Germinal center (tissue), 1 donor: ENCODE measurements around the gene UBE2Q2.
"Not testable (repeated sequence)": the region's sequence is repeated elsewhere in the genome, so short reads cannot be mapped to it uniquely, and the experiment has no call there.

Experiments used
- DNase-seq: peaks from one replicate; pipeline ENCODE4 v3.0.0; 2012; ENCODE audit warnings: mixed read lengths, low spot score

UBE2Q2 gene

DNA sequence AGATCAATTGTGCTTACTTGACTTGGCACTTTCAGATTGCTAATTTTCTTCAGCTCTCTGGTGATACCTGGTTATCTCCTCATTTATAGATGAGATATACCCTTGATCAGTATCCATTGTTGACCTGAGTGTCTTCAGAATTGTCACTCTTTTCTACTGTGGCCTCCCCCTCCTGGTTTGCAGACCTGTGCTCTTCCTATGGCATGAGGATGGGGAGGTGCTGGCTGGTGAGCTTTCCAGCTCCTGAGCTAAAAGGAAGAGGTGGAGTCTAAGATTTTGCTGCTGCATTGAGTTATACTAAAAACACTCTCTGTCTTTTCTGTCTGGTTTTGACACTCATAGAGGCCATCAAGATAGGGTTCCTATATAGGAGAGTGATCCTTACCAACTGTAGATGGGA lies 23.7 kb downstream of the UBE2Q2 start:
- no peak for DNase-seq

DNA sequence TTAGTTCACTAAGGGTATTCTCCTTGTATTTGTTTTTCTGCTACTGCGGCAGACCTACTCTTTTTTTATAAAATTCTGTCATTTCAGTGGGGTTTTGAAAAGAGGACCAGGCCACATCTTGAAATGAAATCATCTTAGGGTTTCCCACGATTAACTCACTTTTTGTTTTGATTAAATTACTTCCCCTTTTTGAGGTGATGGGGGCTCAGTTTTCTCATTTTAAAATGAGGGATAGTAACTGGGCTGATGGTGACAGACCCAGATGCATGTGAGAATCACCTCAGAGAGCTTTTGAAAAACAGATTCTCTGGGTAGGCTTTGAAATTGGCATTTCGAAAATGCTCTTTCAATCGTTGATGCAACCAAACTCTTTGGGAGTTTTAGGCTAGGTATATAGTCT lies 24.2 kb downstream of the UBE2Q2 start:
- DNase-seq = no peak

GRCh38 chr15:75868019-75868418 lies 24.8 kb downstream of the UBE2Q2 start:
- no peak for DNase-seq

GRCh38 chr15:75869446-75869845 lies 26.2 kb downstream of the UBE2Q2 start:
- DNase-seq = no peak

DNA sequence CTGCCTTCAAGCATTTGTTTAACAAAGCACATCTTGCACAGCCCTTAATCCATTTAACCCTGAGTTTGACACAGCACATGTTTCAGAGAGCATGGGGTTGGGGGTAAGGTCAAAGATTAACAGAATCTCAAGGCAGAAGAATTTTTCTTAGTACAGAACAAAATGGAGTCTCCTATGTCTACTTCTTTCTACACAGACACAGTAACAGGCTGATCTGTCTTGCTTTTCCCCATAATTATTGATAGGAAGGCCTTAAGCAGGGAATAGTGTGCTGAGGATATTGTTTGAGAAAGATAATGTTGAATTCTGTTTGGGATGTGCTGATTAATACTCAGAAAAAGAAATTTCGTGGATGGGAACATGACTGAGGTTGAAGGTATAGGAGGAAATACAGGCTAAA lies 28.3 kb downstream of the UBE2Q2 start:
- DNase-seq = not testable (repeated sequence)

DNA sequence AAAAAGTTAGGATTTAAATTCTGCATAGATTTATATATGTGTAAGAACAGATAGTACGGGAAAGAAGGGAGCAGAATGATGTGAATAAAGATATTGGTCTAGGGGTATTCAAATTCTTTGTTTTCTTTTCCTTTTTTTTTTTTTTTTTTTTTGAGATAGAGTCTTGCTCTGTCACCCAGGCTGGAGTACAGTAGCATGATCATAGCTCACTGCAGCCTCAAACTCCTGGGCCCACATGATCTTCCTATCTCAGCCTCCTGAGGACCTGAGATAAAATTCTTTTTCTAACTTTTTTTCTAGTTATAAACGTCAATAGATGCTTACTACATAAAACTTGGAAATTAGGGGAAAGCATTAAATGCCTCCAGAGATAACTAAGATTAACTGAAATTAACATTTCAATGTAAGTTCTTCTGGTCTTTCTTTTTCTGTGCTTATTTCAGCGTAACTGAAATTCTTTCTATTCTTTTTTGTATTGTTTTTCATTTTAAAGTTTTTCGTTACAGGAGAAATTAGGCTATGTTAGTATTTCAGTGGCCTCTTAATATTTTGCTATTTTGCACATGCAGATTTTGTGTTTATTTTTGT lies 29.2 kb downstream of the UBE2Q2 start:
- no peak for DNase-seq

- DNase-seq = no peak
Observed at GRCh38 chr15:75884041-75884440, 40.8 kb downstream of the UBE2Q2 start.

DNA sequence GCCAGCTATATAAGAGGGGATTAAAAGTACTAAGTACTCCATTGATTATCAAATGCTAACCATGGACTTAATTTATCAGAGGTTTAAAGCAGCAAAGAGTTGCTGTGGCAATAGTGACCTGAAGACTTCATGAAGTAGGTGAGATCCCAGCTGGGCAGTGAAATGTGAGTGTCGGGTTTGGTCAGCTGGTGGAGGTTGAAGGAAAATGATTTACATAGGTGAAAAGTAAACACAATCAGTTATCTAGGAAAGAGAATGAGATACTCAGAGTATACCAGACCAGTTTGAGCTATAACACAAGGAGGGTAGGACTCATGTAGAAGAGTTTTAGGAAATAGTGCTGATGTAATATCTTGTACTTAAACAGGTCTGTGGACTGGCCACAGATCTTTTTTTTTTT lies 43.9 kb downstream of the UBE2Q2 start:
- no peak for DNase-seq

- no peak for DNase-seq
Observed at GRCh38 chr15:75891895-75892294, 48.6 kb downstream of the UBE2Q2 start.

DNA sequence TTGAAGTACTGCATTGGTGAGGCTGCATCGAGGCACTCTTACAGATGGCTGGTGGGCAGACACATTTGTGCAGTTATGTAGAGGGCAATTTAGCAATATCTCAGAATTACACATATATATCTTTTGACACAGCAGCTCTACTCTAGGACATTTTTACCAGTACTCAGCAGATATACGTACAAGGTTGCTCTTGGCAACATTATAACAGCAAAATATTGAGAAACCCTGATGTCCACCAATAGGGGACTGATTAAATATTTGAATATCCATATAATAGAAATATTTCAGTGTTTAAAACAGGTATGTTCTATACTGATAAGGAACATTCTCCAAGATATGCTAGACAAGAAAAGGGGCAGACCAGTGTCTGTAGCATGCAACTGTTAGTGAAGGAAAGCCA lies 52.5 kb downstream of the UBE2Q2 start:
- DNase-seq = no peak

DNA sequence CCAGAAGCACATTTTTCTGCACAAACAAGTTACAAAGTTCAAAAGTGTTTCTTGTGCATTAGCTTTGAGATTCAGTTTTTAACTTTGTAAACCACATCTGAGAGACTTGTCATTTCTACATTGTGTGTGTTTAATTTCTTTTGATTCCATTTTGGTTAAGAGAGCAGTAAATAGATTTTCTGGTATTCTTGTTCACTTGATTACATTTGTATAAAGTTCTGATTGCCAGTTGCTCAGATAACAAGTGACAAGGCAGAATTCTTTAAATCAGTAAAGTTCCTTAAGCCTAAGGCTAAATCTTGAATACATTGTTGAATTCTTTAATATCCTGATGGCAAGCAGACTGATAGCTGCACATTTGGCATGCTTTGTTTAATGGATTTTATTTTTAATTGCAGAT lies 57.3 kb downstream of the UBE2Q2 start:
- DNase-seq = no peak

- no peak for DNase-seq
Observed at GRCh38 chr15:75902129-75902557, 58.9 kb downstream of the UBE2Q2 start.

DNA sequence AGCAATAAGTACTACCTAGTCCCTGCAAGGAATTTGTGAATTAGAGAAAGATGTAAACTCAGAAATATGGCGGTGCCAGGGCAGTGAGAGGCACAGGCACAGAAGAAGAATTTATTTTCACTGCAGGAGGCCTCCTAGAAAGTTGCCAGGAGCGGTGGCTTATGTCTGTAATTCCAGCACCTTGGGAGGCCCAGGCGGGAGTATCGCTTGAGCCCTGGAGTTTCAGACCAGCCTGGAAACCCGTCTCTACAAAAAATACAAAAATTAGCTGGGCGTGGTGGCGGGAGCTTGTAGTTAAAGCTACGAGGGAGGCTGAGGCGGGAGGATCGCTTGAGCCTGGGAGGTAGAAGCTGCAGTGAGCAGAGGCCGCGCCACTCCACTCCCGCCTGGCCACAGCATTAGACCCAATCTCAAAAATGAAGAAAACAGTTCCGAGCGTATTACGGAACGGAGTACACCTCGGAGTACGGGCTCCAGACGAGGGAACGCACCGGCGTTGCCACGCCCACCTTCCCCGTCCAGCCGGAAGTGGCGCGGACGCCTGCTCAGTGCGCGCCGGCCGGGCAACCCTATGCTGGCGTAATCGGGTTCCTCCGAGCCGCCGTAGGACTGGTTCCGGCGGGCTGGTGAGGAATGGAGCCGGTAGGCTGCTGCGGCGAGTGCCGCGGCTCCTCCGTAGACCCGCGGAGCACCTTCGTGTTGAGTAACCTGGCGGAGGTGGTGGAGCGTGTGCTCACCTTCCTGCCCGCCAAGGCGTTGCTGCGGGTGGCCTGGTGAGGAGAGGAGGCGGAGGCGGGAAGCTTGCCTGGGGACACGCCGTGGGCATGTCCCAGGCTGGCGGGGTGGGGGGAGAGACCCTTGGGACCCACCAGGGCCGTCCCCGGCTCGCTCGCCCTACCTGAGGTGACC lies 60.3 kb downstream of the UBE2Q2 start, which contains the start of gene FBXO22:
Gene FBXO22 (plus strand): TSS at position 548 of the 909 bp plus-strand sequence. CDS start 86 bp downstream, at position 634.
- DNase-seq = peak; percentile 80

- no peak for DNase-seq
Observed at GRCh38 chr15:75905231-75905630, 62.0 kb downstream of the UBE2Q2 start.

DNA sequence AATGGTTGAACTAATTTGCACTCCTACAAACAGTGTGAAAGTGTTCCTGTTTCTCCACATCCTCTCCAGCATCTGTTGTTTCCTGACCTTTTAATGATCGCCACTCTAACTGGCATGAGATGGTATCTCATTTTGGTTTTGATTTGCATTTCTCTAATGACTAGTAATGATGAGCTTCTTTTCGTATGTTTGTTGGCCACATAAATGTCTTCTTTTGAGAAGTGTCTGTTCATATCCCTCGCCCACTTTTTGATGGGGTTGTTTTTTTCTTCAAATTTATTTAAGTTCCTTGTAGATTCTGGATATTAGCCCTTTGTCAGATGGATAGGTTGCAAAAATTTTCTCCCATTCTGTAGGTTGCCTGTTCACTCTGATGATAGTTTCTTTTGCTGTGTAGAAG lies 67.1 kb downstream of the UBE2Q2 start:
- not testable (repeated sequence) for DNase-seq

GRCh38 chr15:75916978-75917377 lies 73.7 kb downstream of the UBE2Q2 start:
- DNase-seq = no peak

DNA sequence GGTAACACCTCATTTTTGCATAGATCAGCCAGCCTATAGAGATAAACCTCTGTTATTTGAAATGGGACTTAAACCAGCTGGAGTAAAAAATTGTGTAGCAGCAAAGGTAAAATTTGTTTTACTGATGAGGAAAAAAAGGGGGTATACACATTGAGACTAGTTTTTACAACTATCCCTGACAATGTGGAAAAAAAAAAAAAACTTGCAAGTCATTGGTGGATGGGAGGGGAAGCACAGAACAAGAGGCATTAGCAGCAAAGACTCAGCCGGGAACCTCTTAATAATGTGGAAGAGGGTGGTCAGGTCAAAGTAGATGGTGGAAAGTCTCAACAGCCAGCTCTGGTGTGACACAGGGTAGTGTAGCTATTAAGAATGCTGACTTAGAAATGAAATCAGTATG lies 74.9 kb downstream of the UBE2Q2 start:
- DNase-seq = no peak

- no peak for DNase-seq
Observed at GRCh38 chr15:75920079-75920478, 76.8 kb downstream of the UBE2Q2 start.

- DNase-seq = no peak
Observed at GRCh38 chr15:75921732-75922703, 78.8 kb downstream of the UBE2Q2 start.

DNA sequence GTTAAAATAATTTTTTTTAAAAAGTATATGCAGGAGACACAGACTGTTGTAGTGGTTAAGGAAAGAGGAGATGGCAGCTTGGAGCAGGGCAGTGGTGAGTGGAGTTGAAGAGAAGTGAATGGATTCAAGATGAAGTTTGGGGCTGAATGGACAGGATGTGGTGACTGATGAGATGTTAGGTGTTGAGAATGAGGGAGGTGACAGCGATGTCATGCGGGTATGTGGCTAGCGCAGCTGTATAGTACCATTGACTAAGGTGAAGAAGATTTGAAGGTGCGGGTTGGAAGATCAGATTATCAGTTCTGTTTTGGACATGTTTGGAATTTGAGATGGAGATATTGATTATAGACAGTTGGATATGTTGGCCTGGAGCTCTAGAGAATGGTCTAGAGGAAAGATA lies 80.5 kb downstream of the UBE2Q2 start:
- no peak for DNase-seq

DNA sequence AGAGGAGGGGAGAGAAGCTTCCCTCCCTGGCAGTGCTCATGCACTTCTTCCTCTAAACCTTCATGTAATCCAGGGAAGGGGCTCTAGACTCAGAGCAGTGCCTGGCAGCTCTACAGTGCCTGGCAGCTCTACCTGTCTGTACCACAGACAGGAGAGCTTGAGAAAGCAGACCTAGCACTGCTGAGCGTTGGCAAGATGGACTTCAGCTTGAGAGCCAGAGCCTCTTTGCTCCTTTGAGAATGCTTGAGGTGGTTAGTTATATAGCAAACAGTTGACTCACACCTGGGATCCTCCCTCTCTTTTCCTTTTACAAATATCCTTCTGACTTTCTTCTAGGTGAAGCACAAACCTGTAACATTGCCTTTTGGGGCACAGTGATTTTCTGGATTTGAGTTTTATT lies 81.3 kb downstream of the UBE2Q2 start:
- DNase-seq = no peak

DNA sequence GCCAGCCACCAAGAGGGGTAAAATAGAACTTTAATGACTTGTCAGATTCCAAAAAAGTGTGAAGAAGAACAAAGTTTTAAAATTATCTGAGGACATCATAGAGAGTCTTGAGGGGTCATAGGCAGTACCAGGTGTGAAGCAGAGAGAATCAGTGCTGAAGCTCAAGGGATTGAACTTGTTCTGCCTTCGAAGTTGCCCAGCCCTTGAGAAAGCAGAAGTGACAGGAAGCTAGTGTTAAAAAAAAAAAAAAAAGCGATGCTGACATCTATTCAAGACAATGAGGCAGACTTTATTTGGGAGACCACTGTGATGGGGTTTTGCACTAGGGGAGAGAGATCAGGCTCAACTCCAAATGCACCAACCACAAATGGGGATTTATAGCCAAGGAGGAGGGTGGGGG lies 82.2 kb downstream of the UBE2Q2 start:
- peak; percentile 8 for DNase-seq
